HepG2 (cell line): ENCODE measurements around the gene PCP4L1. TPM values are rescaled to one million over a fixed set of nuclear protein-coding genes. Genes with fewer than 3 reads are reported as not detected.

Source experiments
- ATAC-seq: fragments of 200-7000 bp; cut with Tn5 transposase; 3 replicates; pipeline ENCODE4 v1.9.1; 2020; ENCODE audit warnings: mild to moderate bottlenecking, moderate library complexity
- BruUV-seq: library from RNA; stranded (reverse); fragments of 400-500 nt; replicated peaks from 2 replicates; lab custom pipeline; 2021; lab: Mats Ljungman, UMichigan
- CTCF ChIA-PET: fragments of 300-600 bp; formaldehyde crosslinking; extraction: SDS; loops from one replicate; lab custom pipeline; 2021; ENCODE audit warnings: low total read pairs, inconsistent platforms, low intra/inter-chr PET ratio; lab: Yijun Ruan, JAX
- POLR2A ChIA-PET: fragments of 350-600 bp; sonication (Branson Sonifier 250); formaldehyde crosslinking; loops from one replicate; lab custom pipeline; 2020; ENCODE audit warnings: antibody characterized with exemption, inconsistent platforms; lab: Yijun Ruan, JAX
- DNase-seq: peaks from one replicate; pipeline ENCODE4 v3.0.0-alpha.2; 2015; ENCODE audit warnings: low spot score
- FAIRE-seq: peaks from 3 replicates; lab custom pipeline; 2011; peaks lifted over from hg19 to GRCh38; lab: Jason Lieb, UNC
- H2AFZ ChIP-seq: one replicate; pipeline ENCODE4 v1.6.1; 2011; ENCODE audit warnings: low read length, inconsistent platforms
- H3K27ac ChIP-seq: fragments of 300-600 bp; 3 replicates; pipeline ENCODE4 v1.8.0; 2011; ENCODE audit warnings: mixed run types, mild to moderate bottlenecking, mixed read lengths, low read length, inconsistent platforms; ENCODE audit not compliant: insufficient read depth; ENCODE audit errors: extremely low read length
- H3K27me3 ChIP-seq, 2 experiments: fragments of 200-600 bp in 1 of 2; 2 replicates in 1 of 2; 3 replicates in 1 of 2; pipeline versions ENCODE4 v1.6.0 to v1.8.0; 2011; ENCODE audit warnings: low read length in 2 of 2, mild to moderate bottlenecking in 2 of 2, moderate library complexity in 2 of 2, inconsistent platforms in 1 of 2; ENCODE audit not compliant: insufficient read depth in 2 of 2, control insufficient read depth in 1 of 2
- H3K36me3 ChIP-seq, 2 experiments: fragments of 200-600 bp in 1 of 2; replicated peaks in 1 of 2; 2 replicates in 1 of 2; 3 replicates in 1 of 2; pipeline versions ENCODE4 v1.5.1 to v1.8.0; 2011; ENCODE audit warnings: low read length in 2 of 2, inconsistent platforms in 1 of 2; ENCODE audit not compliant: insufficient read depth in 2 of 2, control insufficient read depth in 1 of 2
- H3K4me1 ChIP-seq: 2 replicates; pipeline ENCODE4 v1.5.1; 2012; ENCODE audit warnings: low read length, inconsistent platforms; ENCODE audit not compliant: insufficient read depth
- H3K4me2 ChIP-seq: 2 replicates; pipeline ENCODE4 v1.6.0; 2011; ENCODE audit warnings: low read depth, low read length, inconsistent platforms
- H3K4me3 ChIP-seq, 3 experiments: fragments of 200-600 bp in 1 of 3; sonication (generic), shearing (Covaris generic) in 1 of 3; replicated peaks in 1 of 3; 2 replicates each; pipeline ENCODE4 v1.5.1; 2011 to 2016; ENCODE audit warnings: low read length in 3 of 3, inconsistent platforms in 2 of 3, low read depth in 2 of 3, mild to moderate bottlenecking in 2 of 3, control low read depth in 1 of 3, mixed read lengths in 1 of 3; ENCODE audit not compliant: insufficient read depth in 1 of 3
- H3K79me2 ChIP-seq: one replicate; pipeline ENCODE4 v1.6.1; 2011; ENCODE audit warnings: low read length, inconsistent platforms; ENCODE audit not compliant: insufficient read depth
- H3K9ac ChIP-seq: 2 replicates; pipeline ENCODE4 v1.6.0; 2011; ENCODE audit warnings: mild to moderate bottlenecking, low read depth, low read length, inconsistent platforms; ENCODE audit not compliant: insufficient read depth
- H3K9me3 ChIP-seq: 2 replicates; pipeline ENCODE4 v1.5.1; 2012; ENCODE audit warnings: mild to moderate bottlenecking, low read length
- H4K20me1 ChIP-seq: 2 replicates; pipeline ENCODE4 v1.6.0; 2011; ENCODE audit warnings: inconsistent platforms, mild to moderate bottlenecking, low read length, moderate library complexity; ENCODE audit not compliant: insufficient read depth
- HES4 ChIP-seq: sonication (generic); formaldehyde crosslinking; IDR thresholded peaks from 2 replicates; pipeline ENCODE4 v1.9.0; 2021; ENCODE audit warnings: mild to moderate bottlenecking, missing genetic modification reagents, borderline replicate concordance
- IRF2 ChIP-seq: IDR thresholded peaks from 2 replicates; pipeline ENCODE4 v1.6.1; 2018; ENCODE audit warnings: missing genetic modification reagents, missing compliant biosample characterization
- KMT2B ChIP-seq: IDR thresholded peaks from 2 replicates; pipeline ENCODE4 v1.6.1; 2016; ENCODE audit warnings: missing genetic modification reagents, missing compliant biosample characterization
- MEF2D ChIP-seq: sonication (generic); formaldehyde crosslinking; IDR thresholded peaks from 2 replicates; pipeline ENCODE4 v1.5.1; 2020; ENCODE audit warnings: mild to moderate bottlenecking, missing genetic modification reagents
- MTF1 ChIP-seq: sonication (generic); formaldehyde crosslinking; IDR thresholded peaks from 2 replicates; pipeline ENCODE4 v1.5.0; 2020; ENCODE audit warnings: missing genetic modification reagents
- RFXANK ChIP-seq: IDR thresholded peaks from 2 replicates; pipeline ENCODE4 v1.6.1; 2016
- SP140L ChIP-seq: sonication (generic); formaldehyde crosslinking; IDR thresholded peaks from 2 replicates; pipeline ENCODE4 v1.4.0; 2020; ENCODE audit warnings: missing genetic modification reagents, borderline replicate concordance
- YY1 ChIP-seq: IDR thresholded peaks from 2 replicates; pipeline ENCODE4 v1.6.1; 2011; ENCODE audit warnings: low read length, low read depth, moderate library complexity, mild to moderate bottlenecking; ENCODE audit not compliant: insufficient read depth, insufficient replicate concordance
- ZBTB40 ChIP-seq, 2 experiments: fragments of 450-650 bp in 1 of 2; sonication (generic) in 1 of 2; formaldehyde crosslinking in 1 of 2; IDR thresholded peaks; 2 replicates each; pipeline versions ENCODE4 v1.6.1 to v1.8.0; 2016 to 2022; ENCODE audit warnings: antibody characterized with exemption in 1 of 2, mild to moderate bottlenecking in 1 of 2, missing genetic modification reagents in 1 of 2
- ZNF367 ChIP-seq: sonication (generic); formaldehyde crosslinking; IDR thresholded peaks from 2 replicates; pipeline ENCODE4 v1.4.0; 2020; ENCODE audit warnings: missing genetic modification reagents, borderline replicate concordance
- ZNF549 ChIP-seq: sonication (generic); formaldehyde crosslinking; IDR thresholded peaks from 2 replicates; pipeline ENCODE4 v1.5.0; 2020; ENCODE audit warnings: missing genetic modification reagents
- ZNF672 ChIP-seq: sonication (generic); formaldehyde crosslinking; IDR thresholded peaks from 2 replicates; pipeline ENCODE4 v1.8.1; 2022; ENCODE audit warnings: missing genetic modification reagents
- ZNF776 ChIP-seq: sonication (generic); formaldehyde crosslinking; IDR thresholded peaks from 2 replicates; pipeline ENCODE4 v1.4.0; 2020; ENCODE audit warnings: mild to moderate bottlenecking, missing genetic modification reagents
- WGBS: methylation state at CpG from one replicate; pipeline ENCODE4 v1.1.6; 2017; ENCODE audit warnings: low lambda C conversion rate; 5-methylcytosine and 5-hydroxymethylcytosine counted together
- in situ Hi-C: cut with HindIII; loops from 2 replicates; pipeline ENCODE4 v1.10.0; 2017; ENCODE audit warnings: low pct_unique_long_range_greater_than_20kb; ENCODE audit not compliant: extremely low pct_ligation_motif_present
- intact Hi-C: fragments of 100-400 bp; cut with micrococcal nuclease; formaldehyde crosslinking; loops from one replicate; pipeline ENCODE4 v1.10.0; 2022; ENCODE audit not compliant: unreplicated experiment
- polyA plus RNA-seq, 8 experiments: library from polyadenylated mRNA; depleted of rRNA in 3 of 8; stranded (reverse) in 7 of 8; unstranded in 1 of 8; fragments of >200 nt; fragmentation: Illumina TruSeq in 4 of 8; extraction: Trizol in 4 of 8; gene quantifications; 2 replicates each; pipeline versions ENCODE4 v1.2.1 to v1.2.3, GENCODE V29; 2011 to 2016; ENCODE audit warnings: low read depth in 4 of 8, missing spikeins in 1 of 8, mixed read lengths in 1 of 8; ENCODE audit not compliant: insufficient read depth in 1 of 8
- total RNA-seq, 5 experiments: library from RNA; depleted of rRNA; stranded (reverse); fragments of >200 nt; fragmentation: Illumina TruSeq; extraction: Trizol; gene quantifications; 2 replicates each; pipeline ENCODE4 v1.2.3, GENCODE V29; 2016; ENCODE audit warnings: low read depth in 1 of 5
- TF ChIP-seq, protein P1 (sequence below): sonication (generic); formaldehyde crosslinking; IDR thresholded peaks from 2 replicates; pipeline ENCODE4 v1.5.0; 2020; ENCODE audit warnings: missing genetic modification reagents

PCP4L1 gene
- total and polyA plus RNA-seq, 2 of the 13 experiments (the other 11 are each of a cell fraction or from before 2014, with no cell fraction given): 0.28 TPM; not detected in 1

DNA sequence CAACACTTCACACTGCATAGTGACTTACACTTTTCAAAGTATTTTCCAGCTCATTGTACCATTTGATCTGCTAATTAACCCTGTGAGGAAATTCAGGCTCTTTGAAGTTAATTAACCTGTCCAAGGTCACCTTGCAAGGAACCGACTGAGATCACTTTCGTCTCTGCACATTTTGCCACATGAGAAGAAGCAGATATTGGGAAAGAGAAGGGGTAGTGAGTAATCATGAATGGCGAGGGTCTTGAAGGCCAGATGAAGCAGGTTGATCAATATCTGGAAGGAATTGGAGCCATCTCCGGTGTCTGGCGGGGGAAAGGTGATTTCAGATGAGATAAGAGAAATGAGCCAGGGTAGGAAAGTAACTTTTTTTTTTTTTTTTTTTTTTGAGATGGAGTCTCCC, 38.5 kb upstream of the PCP4L1 start:
- no TSS peak for BruUV-seq
- H3K9ac ChIP-seq: peak overlapping the region; percentile 40
- H3K79me2 ChIP-seq: peaks cover 23% of the 10 kb centered on the region
- DNase-seq: no peak
- H3K27me3 ChIP-seq: no peaks in the 10 kb centered on the region; a peak in 1 of 5 replicates
- peak; percentile 26 for FAIRE-seq
- intact Hi-C loops: no loop called here
- H4K20me1 ChIP-seq: peaks cover 11% of the 10 kb centered on the region
- no peaks in the 10 kb centered on the region for H3K9me3 ChIP-seq
- peak overlapping the region; percentile 87 for H3K4me2 ChIP-seq
- ChIA-PET CTCF (no interaction called here), POLR2A (interaction anchor here (0.8 to 12.5 kb wide), 12 partner anchors 10 to 170 kb away, joined by 3 to 357 read pairs (median 8); partner anchors contain the start of genes ADAMTS4, DEDD, NDUFS2 and NR1I3)
- peaks cover 1 to 14% of the 10 kb centered on the region in 2 experiments; a peak in 3 of 5 replicates for H3K36me3 ChIP-seq
- in situ Hi-C loops: loop anchor here (10.0 kb wide), 1 partner anchor 165 kb away; no protein-coding TSS in a partner anchor
- H3K4me1 ChIP-seq: peaks cover 77% of the 10 kb centered on the region
- peak overlapping the region; percentile 99 for H3K27ac ChIP-seq
- no peak overlapping the region for H2AFZ ChIP-seq
- ATAC-seq: no peak
- WGBS: 3% methylated on average over 5 of the region's 5 CpGs
- peak overlapping the region; percentile 25 to 35 (median 33) for H3K4me3 ChIP-seq
- no peak for TF ChIP-seq ZBTB40 (IDR thresholded peaks at IDR 0.05)
- TF ChIP-seq ZBTB40 (CRISPR knock-in tag; IDR thresholded peaks at IDR 0.05): no peak
- TF ChIP-seq SP140L (CRISPR knock-in tag): no peak
- TF ChIP-seq KMT2B (CRISPR knock-in tag): no peak
- TF ChIP-seq ZNF672 (CRISPR knock-in tag): no peak
- no peak for TF ChIP-seq ZNF776 (CRISPR knock-in tag)
- TF ChIP-seq YY1: peak; percentile 25
- TF ChIP-seq MTF1 (CRISPR knock-in tag): no peak
- no peak for TF ChIP-seq RFXANK (CRISPR knock-in tag)
- TF ChIP-seq, protein P1, sequence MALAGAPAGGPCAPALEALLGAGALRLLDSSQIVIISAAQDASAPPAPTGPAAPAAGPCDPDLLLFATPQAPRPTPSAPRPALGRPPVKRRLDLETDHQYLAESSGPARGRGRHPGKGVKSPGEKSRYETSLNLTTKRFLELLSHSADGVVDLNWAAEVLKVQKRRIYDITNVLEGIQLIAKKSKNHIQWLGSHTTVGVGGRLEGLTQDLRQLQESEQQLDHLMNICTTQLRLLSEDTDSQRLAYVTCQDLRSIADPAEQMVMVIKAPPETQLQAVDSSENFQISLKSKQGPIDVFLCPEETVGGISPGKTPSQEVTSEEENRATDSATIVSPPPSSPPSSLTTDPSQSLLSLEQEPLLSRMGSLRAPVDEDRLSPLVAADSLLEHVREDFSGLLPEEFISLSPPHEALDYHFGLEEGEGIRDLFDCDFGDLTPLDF (CRISPR knock-in tag): no peak
- no peak for TF ChIP-seq HES4 (CRISPR knock-in tag)
- TF ChIP-seq IRF2 (CRISPR knock-in tag): 0 out of 2 replicates have a peak, but pooled peaks have one; percentile 15
- no peak for TF ChIP-seq MEF2D (CRISPR knock-in tag)
- TF ChIP-seq ZNF549 (CRISPR knock-in tag): no peak
- no peak for TF ChIP-seq ZNF367 (CRISPR knock-in tag)
